ENCODE measurements around the gene WNT7A.

WNT7A gene

DNA sequence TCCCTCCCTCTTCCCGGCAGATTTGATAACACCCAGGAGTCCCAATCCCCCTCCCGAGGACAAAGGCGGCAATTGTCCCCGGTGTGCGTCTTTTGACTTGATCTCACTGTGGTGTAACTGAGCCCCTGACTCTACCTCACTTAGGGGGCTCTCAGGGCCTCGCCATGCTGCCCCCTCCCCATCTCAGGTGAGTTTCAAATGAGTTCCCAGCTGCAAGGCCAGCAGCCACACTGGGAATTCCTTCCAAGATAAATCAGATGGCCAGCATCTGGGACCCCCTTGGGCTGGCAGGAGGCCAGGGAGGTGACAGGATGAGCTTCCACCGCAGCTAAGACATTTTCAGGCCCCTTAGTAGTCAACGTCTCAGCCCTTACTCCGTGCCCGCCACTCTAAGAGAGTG lies 35.0 kb downstream of the WNT7A start:
- no peak for DNase-seq

DNA sequence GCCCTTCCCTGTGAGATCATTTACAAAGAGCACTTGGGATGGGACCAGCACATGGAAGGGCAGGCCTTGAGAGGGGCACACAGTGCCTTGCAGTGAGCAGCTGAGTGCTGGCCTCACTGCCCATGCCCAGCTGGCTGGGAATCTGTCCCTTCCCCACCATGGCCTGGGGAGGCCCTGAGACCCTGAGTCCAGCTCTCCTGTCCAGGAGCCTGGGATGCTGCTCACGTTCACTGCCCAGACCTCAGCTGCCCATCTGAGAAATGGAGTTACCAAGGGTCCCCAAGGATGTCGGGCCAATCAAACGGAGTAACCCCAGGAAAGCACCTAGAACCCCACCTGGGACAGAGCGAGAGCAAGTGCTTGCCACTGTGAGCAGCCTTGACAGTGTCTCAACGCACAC lies 35.6 kb downstream of the WNT7A start:
- DNase-seq = no peak

DNA sequence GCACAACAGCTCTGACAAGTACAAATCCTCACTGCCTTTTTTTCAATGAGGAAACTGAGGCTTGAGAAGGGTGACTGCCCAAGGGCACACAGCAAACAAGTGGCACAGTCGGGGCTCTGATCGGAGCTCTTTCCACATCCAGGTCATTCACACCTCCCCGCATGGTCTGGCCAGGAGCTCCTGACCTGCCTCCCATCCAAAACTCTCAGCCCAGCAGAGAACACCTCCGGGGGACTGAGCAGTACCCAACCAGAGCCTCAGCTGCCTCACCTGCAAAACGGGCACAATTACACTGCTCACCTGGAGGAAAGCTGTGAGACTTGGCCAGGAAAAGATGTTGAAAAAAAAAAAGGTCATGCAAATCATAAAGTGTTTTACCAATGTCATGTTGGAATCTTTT lies 36.5 kb downstream of the WNT7A start:
- DNase-seq = no peak

DNA sequence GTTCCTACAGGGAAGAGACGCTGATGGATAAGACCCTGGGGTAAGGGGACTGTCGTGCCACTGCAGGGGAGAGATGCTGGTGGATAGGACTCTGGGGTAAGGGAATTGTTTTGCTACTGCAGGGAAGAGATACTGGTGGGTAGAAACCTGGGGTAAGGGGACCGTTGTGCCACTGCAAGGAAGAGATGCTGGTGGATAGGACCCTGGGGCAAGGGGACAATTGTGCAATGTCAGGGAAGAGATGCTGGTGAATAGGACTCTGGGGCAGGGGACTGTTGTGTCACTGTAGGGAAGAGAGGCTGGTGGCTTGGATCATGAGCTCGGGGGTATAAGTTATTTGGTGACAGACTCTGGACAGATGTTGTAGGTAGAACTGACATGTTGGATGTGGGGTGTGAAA lies 37.6 kb downstream of the WNT7A start:
- no peak for DNase-seq

DNA sequence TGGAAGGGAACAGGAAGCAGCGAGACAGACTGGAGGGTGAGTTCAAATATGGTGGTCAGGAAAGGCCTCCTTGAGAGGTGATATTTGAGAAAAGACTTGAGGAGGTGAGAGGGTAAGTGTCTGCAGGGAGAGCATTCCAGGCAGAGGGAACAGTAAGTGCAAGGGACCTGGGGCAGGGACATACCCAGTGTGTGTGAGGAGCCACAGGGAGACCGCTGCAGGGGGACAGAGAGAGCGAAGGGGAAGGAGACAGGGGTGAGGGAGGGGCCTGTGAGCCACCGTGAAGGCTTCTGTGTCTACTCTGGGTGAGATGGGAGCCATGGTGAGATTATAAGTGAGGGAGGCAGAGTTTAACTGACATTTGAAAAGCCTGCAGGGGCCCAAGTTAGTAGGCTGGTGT lies 38.0 kb downstream of the WNT7A start:
- no peak for DNase-seq

DNA sequence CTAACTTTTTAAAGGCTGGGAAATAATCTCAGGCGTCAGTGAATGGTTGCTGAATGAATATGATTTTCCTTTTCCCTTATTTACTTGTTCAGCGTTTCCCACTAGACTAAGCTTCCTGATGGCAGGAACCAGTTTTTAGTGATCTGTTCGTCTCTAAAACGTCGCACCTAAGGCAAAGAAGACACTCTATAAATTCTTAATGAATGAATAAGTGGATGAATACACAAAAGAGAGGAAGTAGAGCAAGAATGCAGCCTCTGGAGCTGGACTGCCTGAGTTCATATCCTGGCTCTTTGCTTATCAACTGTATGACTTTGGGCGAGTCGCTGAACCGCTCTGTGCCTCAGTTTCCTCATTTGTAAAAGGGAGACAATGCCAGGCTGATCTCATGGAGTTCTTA lies 38.7 kb downstream of the WNT7A start:
- DNase-seq = no peak

DNA sequence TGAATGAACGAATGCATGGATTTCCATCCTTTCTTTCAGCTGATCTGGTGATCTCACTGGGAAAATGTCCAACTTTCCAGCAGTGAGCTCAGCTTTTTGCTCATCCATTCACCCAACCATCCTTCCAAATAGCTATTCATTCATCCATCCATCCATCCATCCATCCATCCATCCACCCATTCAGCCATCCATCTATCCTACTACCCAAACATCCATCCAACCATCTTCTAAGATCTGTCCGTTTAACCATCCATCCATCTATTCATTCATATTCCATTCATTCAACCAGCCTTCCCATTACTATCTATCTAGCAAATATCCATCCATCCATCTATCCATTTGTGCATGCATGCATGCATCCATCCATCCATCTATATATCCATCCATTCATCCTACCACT lies 39.4 kb downstream of the WNT7A start:
- no peak for DNase-seq

DNA sequence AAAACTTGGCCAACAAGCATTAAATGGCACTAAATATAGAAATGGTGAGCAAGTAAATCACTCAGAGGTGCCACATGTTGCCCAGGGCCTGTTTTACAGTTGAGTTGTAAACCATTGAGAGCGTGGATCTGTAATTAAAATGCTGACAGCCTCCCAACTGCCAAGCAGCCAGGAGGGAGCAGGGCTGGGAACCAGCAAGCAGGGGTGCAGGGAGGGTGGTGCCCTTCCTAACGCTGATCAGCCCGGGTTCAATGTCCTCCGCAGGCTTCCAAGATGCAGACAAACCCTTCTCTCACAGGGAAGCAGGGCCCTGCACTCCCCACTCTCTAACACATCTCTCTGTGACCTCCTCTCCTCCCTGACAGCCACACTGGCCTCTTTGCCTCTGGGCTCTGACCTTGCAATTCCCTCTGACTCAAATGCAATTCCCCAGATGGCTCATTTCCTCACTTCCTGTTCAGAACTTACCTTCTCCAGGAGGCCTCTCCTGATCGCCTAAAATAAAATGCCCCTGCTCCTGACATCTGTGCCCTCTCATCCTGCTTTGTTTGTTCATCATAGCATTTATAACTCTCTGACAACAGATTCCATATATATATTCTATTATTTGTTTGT lies 40.0 kb downstream of the WNT7A start:
- DNase-seq = no peak

DNA sequence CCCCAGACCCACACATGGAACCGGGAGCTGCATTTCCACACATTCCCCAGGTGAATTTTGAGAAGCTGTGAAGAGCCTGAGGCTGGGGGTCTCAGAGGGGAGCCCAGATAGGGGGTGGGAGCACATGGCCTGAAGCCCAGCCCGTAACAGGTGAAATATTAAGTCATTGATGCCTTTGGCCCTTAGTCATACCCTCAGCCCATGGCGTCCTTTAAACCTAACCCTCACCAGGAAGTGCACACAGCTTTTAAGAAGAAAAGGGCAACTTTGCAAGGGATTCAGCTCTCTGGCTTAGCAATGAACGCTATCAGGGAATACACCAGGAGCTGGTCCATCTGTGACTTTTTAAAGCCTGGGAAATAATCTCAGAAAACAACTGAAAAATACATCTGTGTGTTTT lies 40.6 kb downstream of the WNT7A start:
- no peak for DNase-seq

DNA sequence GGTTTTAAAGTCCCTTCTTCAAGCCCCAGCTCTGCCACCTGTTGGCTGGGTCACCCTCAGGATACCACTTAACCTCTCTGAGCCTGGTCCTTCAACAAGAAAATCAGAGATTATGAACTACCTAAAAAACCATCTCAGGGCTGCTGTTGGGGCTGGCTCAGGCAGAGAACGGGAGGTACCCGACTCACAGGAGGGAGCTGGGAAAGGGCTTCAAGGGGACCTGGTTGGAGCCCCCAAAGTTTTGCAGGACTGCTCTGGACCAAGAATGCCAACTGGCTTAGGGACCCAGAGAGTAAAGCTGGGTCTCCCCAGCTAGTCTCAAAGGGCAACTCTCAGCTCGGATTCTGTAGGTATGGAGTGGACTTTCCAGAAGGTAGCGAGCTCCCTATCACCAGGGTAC lies 41.5 kb downstream of the WNT7A start:
- DNase-seq = no peak

DNA sequence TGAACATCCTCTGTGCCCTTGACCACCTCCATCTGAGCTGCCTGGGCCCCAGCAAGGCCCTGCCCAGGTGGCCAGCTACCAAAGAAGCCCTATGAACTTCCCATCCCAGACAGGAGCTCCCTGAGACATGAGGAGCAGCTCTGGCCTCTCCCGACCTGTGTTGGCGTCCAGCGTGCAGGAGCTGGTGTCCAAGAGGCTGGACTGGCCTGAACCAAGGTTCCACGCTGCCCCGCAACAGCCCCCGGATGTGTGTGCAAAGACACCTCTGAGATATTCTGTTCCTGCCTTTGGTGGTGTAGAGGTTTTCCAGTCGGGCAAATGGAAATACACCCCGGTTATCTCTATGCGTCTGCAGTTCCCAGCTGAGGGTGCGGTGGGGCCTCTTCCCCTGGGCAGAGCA lies 42.1 kb downstream of the WNT7A start:
- no peak for DNase-seq

DNA sequence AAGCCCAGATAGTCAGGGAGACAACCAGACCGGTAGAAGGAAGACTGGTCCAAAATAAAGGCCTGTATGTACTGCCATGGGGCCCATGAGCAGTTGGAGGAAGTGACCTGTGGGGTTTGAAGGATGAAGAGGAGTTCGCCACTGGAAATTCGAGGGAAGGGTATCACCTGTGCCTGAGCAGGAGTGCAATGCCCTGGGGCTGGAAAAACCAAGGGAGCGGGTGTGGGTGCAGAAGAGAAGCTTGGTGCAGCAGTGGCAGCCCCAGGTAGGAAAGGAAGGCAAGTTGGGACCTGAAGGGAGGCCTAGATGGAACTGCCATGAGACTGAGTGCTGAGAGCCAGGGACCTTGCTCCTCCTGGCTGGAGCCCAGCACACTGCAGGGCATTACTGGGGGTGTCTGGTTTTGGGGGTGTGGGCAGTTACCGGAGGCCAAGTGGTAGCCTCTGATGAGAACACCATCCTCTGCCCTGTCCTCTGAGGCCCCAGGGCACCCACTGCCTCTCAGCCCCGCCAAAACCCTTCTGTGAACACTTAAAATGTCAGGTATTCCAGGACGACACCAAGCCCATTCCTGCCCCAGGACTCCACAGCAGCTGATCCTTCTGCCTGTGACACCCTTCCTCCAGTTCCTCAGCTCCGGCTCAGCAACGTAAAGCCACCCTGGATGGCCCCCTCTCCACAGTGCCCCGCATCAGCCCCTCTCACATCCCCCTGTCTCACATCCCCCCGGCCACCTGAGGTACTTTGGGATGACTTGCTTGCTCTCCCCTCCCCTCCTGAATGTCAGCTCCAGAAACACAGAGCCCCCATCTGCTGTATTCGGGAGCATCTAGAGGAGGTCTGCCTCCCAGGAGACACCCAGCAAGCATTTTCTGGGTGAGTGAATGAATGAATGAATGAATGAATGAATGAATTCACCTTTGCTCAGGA lies 42.9 kb downstream of the WNT7A start:
- DNase-seq = no peak

DNA sequence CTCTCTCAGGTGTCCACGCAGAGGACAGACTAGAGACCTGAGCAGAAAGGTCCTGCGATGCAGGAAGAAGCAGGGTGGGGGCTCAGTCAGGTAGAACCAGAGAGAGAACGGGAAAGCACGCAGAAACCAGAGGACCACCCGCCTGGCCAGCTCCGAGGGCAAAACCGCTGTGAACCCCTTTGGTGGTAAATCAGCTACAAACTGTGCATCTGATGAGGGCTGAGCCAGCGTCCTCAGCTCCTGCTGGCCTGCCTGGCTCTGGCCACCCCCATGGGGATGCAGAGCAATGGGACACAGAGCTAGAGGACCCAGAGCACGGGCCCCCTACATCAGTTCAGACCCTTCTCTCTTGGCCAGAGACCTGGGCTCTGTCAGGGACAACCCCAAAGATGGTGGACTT lies 44.6 kb downstream of the WNT7A start:
- DNase-seq = no peak

DNA sequence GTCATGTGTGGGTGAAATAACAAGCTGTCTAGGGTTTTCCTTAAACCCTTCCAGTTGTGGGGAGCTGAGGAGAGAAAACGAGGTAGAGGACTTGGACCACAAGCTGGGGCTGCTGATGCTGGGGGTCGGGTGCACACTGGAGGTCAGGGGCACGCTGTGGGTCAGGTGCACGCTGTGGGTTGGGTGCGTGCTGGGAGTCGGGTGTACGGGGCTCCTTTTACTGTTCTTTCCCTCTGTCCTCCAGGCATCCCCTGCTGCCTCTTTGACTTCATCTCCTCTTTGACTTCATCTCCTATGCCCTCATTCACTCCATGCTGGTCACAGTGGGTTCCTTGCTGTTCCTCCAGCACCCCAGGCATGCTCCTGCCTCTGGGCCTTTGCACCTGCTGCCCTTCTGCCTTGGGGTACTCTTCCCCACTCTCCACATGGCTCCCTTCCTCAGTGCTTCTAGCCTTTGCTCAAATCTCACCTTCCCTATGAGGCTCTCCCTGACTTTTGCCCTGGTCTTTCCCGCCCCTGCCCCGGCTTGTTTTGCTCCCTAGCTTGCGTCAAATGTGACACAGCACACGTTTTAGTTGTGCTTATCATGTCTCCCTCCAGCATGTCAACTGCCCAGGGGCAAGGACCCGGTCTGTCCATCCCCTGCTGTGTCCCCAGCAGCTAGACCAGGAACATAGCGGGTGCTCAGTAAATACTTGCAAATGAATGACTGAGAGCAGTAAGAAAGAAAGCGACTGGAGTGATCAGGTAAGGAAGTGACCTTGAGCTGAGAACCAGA lies 45.4 kb downstream of the WNT7A start:
- no peak for DNase-seq

DNA sequence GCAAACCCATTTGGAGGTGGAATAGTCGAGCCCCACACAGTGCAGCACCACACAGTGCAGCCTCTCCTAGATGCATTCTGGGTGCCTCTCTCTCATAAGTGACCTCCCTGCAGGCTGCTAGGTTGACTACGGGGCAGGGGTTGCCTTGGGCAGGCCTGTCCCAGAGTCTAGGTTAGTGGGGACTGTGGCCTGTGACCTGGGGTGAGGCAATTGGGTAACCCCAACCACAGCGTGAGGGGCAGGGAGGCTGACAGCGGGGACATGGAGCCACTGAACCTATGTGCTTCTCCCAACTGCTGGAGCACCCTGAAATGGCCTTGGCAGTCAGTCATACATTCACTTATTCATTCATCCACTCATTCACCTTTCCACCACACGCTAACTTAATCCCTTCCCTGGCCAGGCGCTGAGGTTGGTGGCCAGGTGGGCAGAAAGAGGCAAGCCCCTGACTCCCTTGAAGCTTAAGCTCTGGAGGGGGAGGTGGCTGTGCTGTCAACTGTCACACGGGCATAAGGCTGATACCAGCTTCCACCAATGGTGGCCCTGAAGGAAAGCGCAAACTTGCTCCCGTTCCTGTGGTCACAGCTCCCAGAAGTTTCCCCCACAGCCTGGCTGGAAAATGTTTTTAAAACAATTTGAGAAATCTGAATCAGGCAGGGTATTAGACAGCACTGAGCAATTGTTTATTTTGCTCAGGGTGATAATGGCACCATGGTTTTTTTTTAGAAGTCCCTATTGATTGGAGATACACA lies 46.2 kb downstream of the WNT7A start:
- no peak for DNase-seq

DNA sequence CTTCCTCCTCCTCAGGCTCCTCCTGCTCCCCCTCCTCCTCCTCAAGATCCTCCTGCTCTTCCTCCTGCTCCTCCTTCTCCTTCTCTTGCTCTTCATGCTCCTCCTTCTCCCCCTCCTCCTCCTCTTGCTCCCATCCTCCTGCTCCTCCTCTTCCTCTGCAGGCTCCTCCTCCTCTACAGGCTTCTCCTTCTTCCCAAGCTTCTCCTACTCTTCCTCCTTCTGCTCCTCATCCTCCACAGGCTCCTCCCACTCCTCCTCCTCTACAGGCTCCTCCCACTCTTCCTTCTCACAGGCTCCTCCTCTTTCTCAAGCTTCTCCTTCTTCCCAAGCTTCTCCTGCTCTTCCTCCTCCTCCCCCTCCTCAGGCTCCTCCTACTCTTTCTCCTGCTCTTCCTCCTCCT lies 47.7 kb downstream of the WNT7A start:
- no peak for DNase-seq

DNA sequence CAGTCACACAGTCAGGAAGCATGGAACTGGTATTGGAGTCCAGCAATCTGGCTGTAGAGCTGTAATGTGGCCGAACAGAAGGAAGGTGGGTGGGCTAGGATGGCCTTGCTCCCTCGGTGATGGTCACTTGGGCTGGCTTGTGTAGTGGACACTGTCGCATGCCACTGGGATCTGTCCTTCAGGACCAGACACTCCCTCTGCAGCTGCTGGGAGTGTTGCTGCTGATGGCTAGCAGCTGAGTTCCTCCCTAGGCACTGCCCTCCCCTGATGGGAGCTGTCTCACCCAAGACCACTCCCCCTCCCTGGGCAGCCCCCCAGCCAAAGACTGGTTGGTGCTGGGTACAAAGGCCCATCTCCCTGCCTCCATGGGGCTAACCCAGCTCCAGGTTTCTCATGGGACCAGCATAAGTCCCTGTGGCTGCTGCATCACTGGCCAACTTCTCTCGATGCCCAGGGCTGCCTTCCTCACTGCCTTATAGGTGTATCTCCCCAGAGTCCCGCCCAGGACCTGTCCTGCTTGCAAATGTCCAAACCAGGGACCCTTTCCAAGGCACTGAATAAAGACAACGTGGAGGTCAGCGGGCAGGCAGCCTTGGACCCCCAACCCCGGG lies 48.4 kb downstream of the WNT7A start:
- DNase-seq = no peak

DNA sequence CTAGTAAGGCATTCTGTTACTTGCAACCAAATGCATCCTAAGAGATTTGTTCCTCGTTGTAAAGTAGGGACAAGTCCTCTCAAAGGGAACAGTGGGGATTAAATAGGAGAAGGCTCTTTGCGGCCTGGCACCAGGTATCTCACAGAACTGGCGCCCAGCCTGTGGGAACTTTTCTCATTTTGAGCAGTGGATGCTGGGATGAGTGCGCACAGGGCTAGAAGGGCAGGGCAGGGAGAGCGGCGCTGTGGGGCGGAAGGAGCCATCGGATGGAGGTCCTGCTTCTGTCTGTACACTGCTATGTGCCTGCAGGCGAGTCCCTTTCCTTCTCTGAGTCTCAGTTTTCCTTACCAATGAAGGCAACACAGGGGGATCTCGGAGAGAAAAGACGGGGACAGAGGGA lies 50.6 kb downstream of the WNT7A start:
- no peak for DNase-seq

DNA sequence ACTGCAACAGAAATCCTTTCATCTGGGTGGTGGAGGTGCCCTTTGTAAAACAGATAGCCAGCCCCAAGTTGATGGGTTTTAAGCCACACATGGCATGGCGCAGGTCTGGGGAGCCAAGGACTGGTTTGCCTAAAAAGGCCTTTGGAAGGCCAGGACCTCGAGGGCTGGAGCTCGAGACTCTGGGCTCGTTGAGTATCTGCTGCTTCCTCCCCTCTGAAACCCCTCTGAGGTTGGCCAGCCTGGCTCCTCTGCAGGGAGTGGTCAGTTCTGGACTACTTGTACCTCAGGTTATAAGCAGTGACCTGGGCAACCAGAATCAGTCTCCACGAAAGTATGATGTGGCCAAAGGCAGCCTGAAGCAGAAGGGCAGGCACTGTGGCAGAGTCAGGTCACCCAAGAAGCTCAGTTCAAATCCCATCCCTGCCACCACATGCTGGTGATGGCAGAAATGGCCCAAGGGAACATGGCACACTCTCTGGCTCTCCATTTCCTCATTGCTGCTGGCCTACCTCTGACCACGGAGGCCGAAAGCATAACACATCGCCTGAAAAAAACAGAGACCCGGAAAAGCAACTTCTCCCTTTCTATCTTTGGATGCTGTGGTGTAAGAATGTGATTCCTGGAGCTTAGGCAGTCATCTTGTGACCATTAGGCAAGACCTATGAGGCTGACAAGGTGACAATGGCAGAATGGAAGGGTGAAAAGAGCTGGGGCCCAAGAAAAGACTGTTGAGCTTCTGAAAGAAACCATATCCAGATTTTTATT lies 51.2 kb downstream of the WNT7A start:
- no peak for DNase-seq

DNA sequence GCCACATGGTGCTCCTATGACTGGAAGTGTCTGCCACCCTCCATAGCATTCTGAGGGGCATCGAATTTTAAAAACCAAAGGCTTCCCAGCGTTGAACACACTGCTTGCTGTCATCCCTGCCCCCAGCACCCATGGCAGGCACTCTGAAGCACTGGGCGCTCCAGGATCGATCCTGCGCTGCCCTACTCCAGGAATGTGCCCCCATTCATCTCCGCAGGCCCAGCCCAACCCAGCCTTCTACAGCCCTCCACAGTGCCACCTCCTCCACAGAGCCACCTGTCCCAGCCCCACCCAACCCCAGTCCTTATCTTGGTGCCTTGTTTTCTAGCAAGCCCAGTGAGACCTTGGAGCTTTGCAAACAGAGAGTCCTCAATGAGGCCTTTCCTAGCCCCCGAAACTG lies 52.2 kb downstream of the WNT7A start:
- no peak for DNase-seq

DNA sequence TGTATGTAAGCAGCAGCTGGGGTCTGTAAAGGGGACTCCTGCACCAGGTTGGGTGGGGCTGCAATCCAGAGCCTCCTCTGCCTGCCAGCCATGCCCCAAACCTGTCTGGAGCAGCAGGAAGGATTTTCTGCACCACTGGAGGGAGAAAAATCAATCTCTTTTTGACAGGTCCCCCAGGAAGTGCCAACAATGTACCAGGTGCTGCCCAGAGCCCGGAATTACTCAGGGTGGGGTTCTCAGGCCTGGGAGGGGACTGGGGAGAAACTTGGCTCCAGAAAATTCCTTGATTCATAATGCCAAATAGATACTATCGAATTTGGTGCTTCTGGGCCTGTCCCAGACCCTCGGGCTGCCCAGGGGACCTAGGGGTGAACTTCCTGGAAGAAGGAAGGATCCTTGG lies 52.6 kb downstream of the WNT7A start:
- DNase-seq = no peak

DNA sequence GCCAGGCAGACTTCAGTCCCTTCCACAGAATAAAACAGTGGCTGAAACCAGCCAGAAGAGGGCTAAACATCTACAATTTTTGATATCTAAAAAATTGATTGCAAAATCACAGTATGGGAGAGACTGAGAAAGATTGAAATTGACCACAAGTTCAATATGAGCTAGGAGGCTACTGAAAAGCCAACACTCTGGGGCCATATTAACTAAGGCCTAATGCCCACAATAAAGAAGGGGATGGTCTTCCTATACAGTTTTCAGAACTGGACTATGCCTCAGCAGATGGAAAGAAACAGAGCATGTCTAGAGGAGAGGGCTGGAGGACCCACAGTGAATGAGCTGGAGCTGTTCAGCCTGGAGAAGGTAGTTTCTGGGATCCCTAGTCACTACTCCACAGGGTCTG lies 53.2 kb downstream of the WNT7A start:
- no peak for DNase-seq

Measured in NCI-H526 treated with DMSO at 0.1 percent for 48 hours (cell line).